GM12892 (cell line): ENCODE data around the gene CD96.

ENCODE experiments used
- POLR2A ChIP-seq: IDR thresholded peaks from 2 replicates; pipeline ENCODE4 v1.6.1; 2011; ENCODE audit warnings: low read depth, low read length, control low read depth
- POLR2AphosphoS5 ChIP-seq: IDR thresholded peaks from 2 replicates; pipeline ENCODE4 v1.6.1; 2011; ENCODE audit warnings: low read depth, low read length, control low read depth

GRCh38 chr3:111568911-111569310 lies 26.9 kb downstream of the CD96 start:
- TF ChIP-seq POLR2A (no peak), POLR2AphosphoS5 (no peak)
